ENCODE results near the gene NDST3. TPM values are rescaled to one million over a fixed set of nuclear protein-coding genes. Genes with fewer than 3 reads are reported as not detected.

NDST3 gene
- total RNA-seq, 1 experiment from 2014 or later = 0.04 TPM

GRCh38 chr4:118005883-118006282, 28.4 kb upstream of the NDST3 start:
- Histone ChIP-seq H3K79me2 (ENCODE audit: low read length) (no peaks in the 10 kb centered on the region), H3K4me3 (ENCODE audit: low read length) (no peak overlapping the region), H3K9ac (ENCODE audit: low read length) (no peak overlapping the region), H3K4me2 (ENCODE audit: low read length) (no peak overlapping the region), H3K27me3 (ENCODE audit: low read length) (no peaks in the 10 kb centered on the region), H3K9me3 (ENCODE audit: low read length) (no peaks in the 10 kb centered on the region), H4K20me1 (ENCODE audit: low read length) (no peaks in the 10 kb centered on the region), H3K36me3 (ENCODE audit: low read depth, low read length) (no peaks in the 10 kb centered on the region), H2AFZ (ENCODE audit: low read length) (no peak overlapping the region), H3K27ac (ENCODE audit: low read length) (no peak overlapping the region), H3K9me2 (replicated peaks; ENCODE audit: low read length) (no peaks in the 10 kb centered on the region), H3F3A (ENCODE audit: low read length, unreplicated experiment) (no peaks in the 10 kb centered on the region), H3K4me1 (ENCODE audit: insufficient read depth, low read length) (no peaks in the 10 kb centered on the region)
- DNase-seq (no peak), ATAC-seq (no peak)
- CTCF ChIA-PET = no interaction called here
- intact Hi-C loops (cut with micrococcal nuclease) = no loop called here
- no TSS peak for BruUV-seq (replicated peaks)
- POLR2A ChIA-PET (ENCODE audit: unreplicated experiment) = no interaction called here
- TF ChIP-seq EZH2 (IDR thresholded peaks at IDR 0.05; ENCODE audit: low read length, unreplicated experiment) (no peak), CTCF (conservative IDR thresholded peaks at IDR 0.05; ENCODE audit: low read depth, low read length) (0 out of 2 replicates have a peak, but pooled peaks have one; percentile 9), EZH2phosphoT487 (IDR thresholded peaks at IDR 0.05; ENCODE audit: borderline replicate concordance, low read length) (no peak)

- no peak overlapping the region for H3K27ac ChIP-seq (ENCODE audit: low read length)
- CTCF ChIA-PET = no interaction called here
Measured at GRCh38 chr4:118012142-118012541, 22.1 kb upstream of the NDST3 start.

More at GRCh38 chr4:118012142-118012541, 22.1 kb upstream of the NDST3 start:
- intact Hi-C loops (cut with micrococcal nuclease) = no loop called here
- TF ChIP-seq CTCF (conservative IDR thresholded peaks at IDR 0.05; ENCODE audit: low read depth, low read length) (peak; percentile 31; the same call in 1 of the 2 replicates), EZH2 (IDR thresholded peaks at IDR 0.05; ENCODE audit: low read length, unreplicated experiment) (no peak), EZH2phosphoT487 (IDR thresholded peaks at IDR 0.05; ENCODE audit: borderline replicate concordance, low read length) (no peak)
- H3K4me1 ChIP-seq (ENCODE audit: insufficient read depth, low read length) = no peaks in the 10 kb centered on the region
- H3K27me3 ChIP-seq (ENCODE audit: low read length) = no peaks in the 10 kb centered on the region
- POLR2A ChIA-PET (ENCODE audit: unreplicated experiment) = no interaction called here
- H2AFZ ChIP-seq (ENCODE audit: low read length) = no peak overlapping the region
- no peaks in the 10 kb centered on the region for H3K36me3 ChIP-seq (ENCODE audit: low read depth, low read length)
- H3F3A ChIP-seq (ENCODE audit: low read length, unreplicated experiment) = no peaks in the 10 kb centered on the region
- no TSS peak for BruUV-seq (replicated peaks)
- H3K9me3 ChIP-seq (ENCODE audit: low read length) = no peaks in the 10 kb centered on the region
- H4K20me1 ChIP-seq (ENCODE audit: low read length) = no peaks in the 10 kb centered on the region
- H3K9ac ChIP-seq (ENCODE audit: low read length) = no peak overlapping the region
- DNase-seq (no peak), ATAC-seq (no peak)
- no peak overlapping the region for H3K4me2 ChIP-seq (ENCODE audit: low read length)
- no peak overlapping the region for H3K4me3 ChIP-seq (ENCODE audit: low read length)
- no peaks in the 10 kb centered on the region for H3K79me2 ChIP-seq (ENCODE audit: low read length)
- no peaks in the 10 kb centered on the region for H3K9me2 ChIP-seq (replicated peaks; ENCODE audit: low read length)
